GM12892 (cell line): ENCODE measurements around the gene POLR3H.

Experiments
- POLR2A ChIP-seq: IDR thresholded peaks from 2 replicates; pipeline ENCODE4 v1.6.1; 2011; ENCODE audit warnings: low read depth, low read length, control low read depth
- POLR2AphosphoS5 ChIP-seq: IDR thresholded peaks from 2 replicates; pipeline ENCODE4 v1.6.1; 2011; ENCODE audit warnings: low read depth, low read length, control low read depth

GRCh38 chr22:41539146-41540005 is 4.9 kb downstream of the POLR3H start:
- TF ChIP-seq POLR2A (no peak), POLR2AphosphoS5 (no peak)
